Measurements from ENCODE around the gene SPANXB1. TPM values are rescaled to one million over a fixed set of nuclear protein-coding genes. Genes with fewer than 3 reads are reported as not detected.
"Not testable (repeated sequence)": the region's sequence is repeated elsewhere in the genome, so short reads cannot be mapped to it uniquely, and the experiment has no call there.

SPANXB1 gene
- total RNA-seq: not detected
- not detected for total RNA-seq (2013)

- ATAC-seq; H3K4me3 Mint-ChIP-seq; H3K9me3 ChIP-seq (ENCODE audit: control insufficient read depth, insufficient read depth, low read length); H3K27ac ChIP-seq (ENCODE audit: low read length); DNase-seq; H3K27me3 Mint-ChIP-seq (ENCODE audit: low read depth in 2 of 2); H3K9me3 Mint-ChIP-seq; intact Hi-C loops (cut with micrococcal nuclease); H3K36me3 ChIP-seq (ENCODE audit: control insufficient read depth, insufficient read depth, low read length); H3K27me3 ChIP-seq (ENCODE audit: control insufficient read depth, insufficient read depth, low read length); H3K4me1 Mint-ChIP-seq; H3K36me3 Mint-ChIP-seq; H3K4me3 ChIP-seq (ENCODE audit: low read length); H3K4me1 ChIP-seq (ENCODE audit: control insufficient read depth, insufficient read depth, low read length); H3K27ac Mint-ChIP-seq: not testable (repeated sequence)
- 94% methylated on average over 13 of the region's 13 CpGs for WGBS (ENCODE audit: insufficient coverage)
These were observed at the start of gene SPANXB1 for GRCh38 chrX:141002568-141002967. Gene SPANXB1, plus strand, starts transcription at chrX:141002594. Its CDS starts 100 bp downstream, at chrX:141002694.

GRCh38 chrX:140967036-140967435 lies 35.4 kb upstream of the SPANXB1 start:
- Mint-ChIP-seq H3K4me1 (no peaks in the 10 kb centered on the region), H3K4me3 (no peak overlapping the region), H3K9me3 (peaks cover 0 to 6% of the 10 kb centered on the region in 2 donors), H3K27me3 (ENCODE audit: low read depth in 2 of 2) (no peaks in the 10 kb centered on the region), H3K36me3 (no peaks in the 10 kb centered on the region), H3K27ac (no peak overlapping the region)
- no peak overlapping the region for H3K27ac ChIP-seq (ENCODE audit: low read length)
- H3K27me3 ChIP-seq (ENCODE audit: control insufficient read depth, insufficient read depth, low read length): no peaks in the 10 kb centered on the region
- H3K4me1 ChIP-seq (ENCODE audit: control insufficient read depth, insufficient read depth, low read length): no peaks in the 10 kb centered on the region
- 59% methylated on average over 2 of the region's 3 CpGs for WGBS (ENCODE audit: insufficient coverage)
- H3K9me3 ChIP-seq (ENCODE audit: control insufficient read depth, insufficient read depth, low read length): no peaks in the 10 kb centered on the region
- H3K36me3 ChIP-seq (ENCODE audit: control insufficient read depth, insufficient read depth, low read length): no peaks in the 10 kb centered on the region
- ATAC-seq: no peak
- no peak for TF ChIP-seq CTCF (IDR thresholded peaks at IDR 0.05)
- H3K4me3 ChIP-seq (ENCODE audit: low read length): no peak overlapping the region
- intact Hi-C loops (cut with micrococcal nuclease): no loop called here
- no peak for DNase-seq

- no peak for TF ChIP-seq CTCF (IDR thresholded peaks at IDR 0.05)
- Histone ChIP-seq H3K9me3 (ENCODE audit: control insufficient read depth, insufficient read depth, low read length) (no peaks in the 10 kb centered on the region), H3K4me3 (ENCODE audit: low read length) (no peak overlapping the region), H3K27ac (ENCODE audit: low read length) (no peak overlapping the region), H3K27me3 (ENCODE audit: control insufficient read depth, insufficient read depth, low read length) (no peaks in the 10 kb centered on the region), H3K36me3 (ENCODE audit: control insufficient read depth, insufficient read depth, low read length) (no peaks in the 10 kb centered on the region), H3K4me1 (ENCODE audit: control insufficient read depth, insufficient read depth, low read length) (no peaks in the 10 kb centered on the region)
- Mint-ChIP-seq H3K36me3 (no peaks in the 10 kb centered on the region), H3K9me3 (peaks cover 0 to 3% of the 10 kb centered on the region in 2 donors), H3K27me3 (ENCODE audit: low read depth in 2 of 2) (no peaks in the 10 kb centered on the region), H3K27ac (no peak overlapping the region), H3K4me1 (no peaks in the 10 kb centered on the region), H3K4me3 (no peak overlapping the region)
- DNase-seq: no peak
- intact Hi-C loops (cut with micrococcal nuclease): no loop called here
- 88% methylated on average over 3 of the region's 4 CpGs for WGBS (ENCODE audit: insufficient coverage)
- no peak for ATAC-seq
These were observed 31.1 kb upstream of the SPANXB1 start for GRCh38 chrX:140971099-140971795.

- Histone ChIP-seq H3K4me1 (ENCODE audit: control insufficient read depth, insufficient read depth, low read length) (no peaks in the 10 kb centered on the region), H3K27me3 (ENCODE audit: control insufficient read depth, insufficient read depth, low read length) (no peaks in the 10 kb centered on the region), H3K9me3 (ENCODE audit: control insufficient read depth, insufficient read depth, low read length) (no peaks in the 10 kb centered on the region), H3K27ac (ENCODE audit: low read length) (no peak overlapping the region), H3K4me3 (ENCODE audit: low read length) (no peak overlapping the region), H3K36me3 (ENCODE audit: control insufficient read depth, insufficient read depth, low read length) (no peaks in the 10 kb centered on the region)
- no peak overlapping the region for H3K27ac Mint-ChIP-seq
- no peaks in the 10 kb centered on the region for H3K27me3 Mint-ChIP-seq (ENCODE audit: low read depth in 2 of 2)
- no peaks in the 10 kb centered on the region for H3K4me1 Mint-ChIP-seq
- no peaks in the 10 kb centered on the region for H3K9me3 Mint-ChIP-seq
- no peaks in the 10 kb centered on the region for H3K36me3 Mint-ChIP-seq
- WGBS (ENCODE audit: insufficient coverage): 89% methylated on average over 3 of the region's 3 CpGs
- no peak for DNase-seq
- ATAC-seq: no peak
- no peak for TF ChIP-seq CTCF (IDR thresholded peaks at IDR 0.05)
- intact Hi-C loops (cut with micrococcal nuclease): no loop called here
- H3K4me3 Mint-ChIP-seq: no peak overlapping the region
These were observed 26.9 kb upstream of the SPANXB1 start for GRCh38 chrX:140975472-140975871.

Data from natural killer cell (primary cell).